K562 (cell line): ENCODE measurements around the gene TP53I3. TPM values are rescaled to one million over a fixed set of nuclear protein-coding genes. Genes with fewer than 3 reads are reported as not detected.
A peak's percentile ranks its signal among the peaks of the same experiment; 100 is the strongest.

Source experiments
- ETS2 ChIP-seq: IDR thresholded peaks from 2 replicates; pipeline ENCODE4 v1.6.1; 2016; ENCODE audit warnings: borderline replicate concordance, missing genetic modification characterization, mild to moderate bottlenecking, moderate library complexity, missing compliant biosample characterization; ENCODE audit not compliant: poor library complexity, severe bottlenecking
- ETV1 ChIP-seq: fragments of 450-650 bp; conservative IDR thresholded peaks from 2 replicates; pipeline ENCODE4 v1.6.1; 2016; ENCODE audit warnings: missing genetic modification characterization, control low read depth, low read depth, missing compliant biosample characterization
- EWSR1 ChIP-seq: fragments of 450-650 bp; IDR thresholded peaks from 2 replicates; pipeline ENCODE4 v1.6.1; 2018; ENCODE audit warnings: borderline replicate concordance, mild to moderate bottlenecking, low read depth, moderate library complexity; ENCODE audit not compliant: partially characterized antibody
- GABPA ChIP-seq: fragments of 200-800 bp; sonication (Bioruptor generic); conservative IDR thresholded peaks from 2 replicates; pipeline ENCODE4 v1.6.1; 2016; ENCODE audit warnings: low read depth, missing genetic modification characterization, missing compliant biosample characterization
- GTF2F1 ChIP-seq: IDR thresholded peaks from 2 replicates; pipeline ENCODE4 v1.6.1; 2011; ENCODE audit warnings: low read depth, low read length, improper control_type of control experiment
- HNRNPH1 ChIP-seq: fragments of 200-400 bp; formaldehyde crosslinking; optimal IDR thresholded peaks from 2 replicates; pipeline ENCODE3; 2017; ENCODE audit warnings: low read depth, mild to moderate bottlenecking, low read length, moderate library complexity
- NBN ChIP-seq: fragments of 450-650 bp; IDR thresholded peaks from 2 replicates; pipeline ENCODE4 v1.6.1; 2016; ENCODE audit warnings: low read depth, mild to moderate bottlenecking
- PHB ChIP-seq: fragments of 250-450 bp; sonication (Bioruptor Pico); IDR thresholded peaks from 2 replicates; pipeline ENCODE4 v1.5.0; 2021
- PML ChIP-seq: IDR thresholded peaks from 2 replicates; pipeline ENCODE4 v1.6.1; 2012; ENCODE audit warnings: low read length, inconsistent platforms
- POLR3G ChIP-seq: IDR thresholded peaks from 2 replicates; pipeline ENCODE4 v1.6.1; 2011; ENCODE audit not compliant: insufficient read length, insufficient replicate concordance; ENCODE audit errors: extremely low read depth
- RBFOX2 ChIP-seq: fragments of 200-400 bp; formaldehyde crosslinking; IDR thresholded peaks from 2 replicates; pipeline ENCODE4 v1.6.1; 2017; ENCODE audit warnings: low read depth, mild to moderate bottlenecking, low read length, moderate library complexity
- SMARCA4 ChIP-seq: fragments of 450-650 bp; IDR thresholded peaks from 2 replicates; pipeline ENCODE4 v1.6.1; 2016
- SREBF2 ChIP-seq: sonication (generic); formaldehyde crosslinking; IDR thresholded peaks from 2 replicates; pipeline ENCODE4 v1.4.0; 2020; ENCODE audit warnings: mild to moderate bottlenecking, missing genetic modification reagents
- TEAD1 ChIP-seq, 2 experiments: fragments of 450-650 bp in 1 of 2; sonication (generic) in 1 of 2; formaldehyde crosslinking; IDR thresholded peaks; 2 replicates each; pipeline versions ENCODE4 v1.4.0 to v1.8.0; 2020 to 2022; ENCODE audit warnings: mild to moderate bottlenecking in 2 of 2, missing genetic modification reagents in 1 of 2
- ZNF24 ChIP-seq: fragments of 450-650 bp; IDR thresholded peaks from 2 replicates; pipeline ENCODE4 v1.6.1; 2016
- ZNF311 ChIP-seq: fragments of 250-450 bp; sonication (Bioruptor Pico); IDR thresholded peaks from 2 replicates; pipeline ENCODE4 v1.4.0; 2020; ENCODE audit warnings: mild to moderate bottlenecking, moderate library complexity
- ZNF668 ChIP-seq: fragments of 250-450 bp; sonication (Bioruptor Pico); IDR thresholded peaks from 2 replicates; pipeline ENCODE4 v1.8.0; 2022; ENCODE audit warnings: mild to moderate bottlenecking, inconsistent platforms
- ZNF717 ChIP-seq: fragments of 250-450 bp; sonication (Bioruptor Pico); IDR thresholded peaks from 2 replicates; pipeline ENCODE4 v1.5.0; 2021
- polyA plus RNA-seq, 8 experiments: library from polyadenylated mRNA; depleted of rRNA in 4 of 8; stranded (reverse) in 5 of 8; unstranded in 3 of 8; fragments of >200 nt; fragmentation: Nextera tagmentation in 2 of 8; fragmentation: Illumina TruSeq in 1 of 8; extraction: Ambion mirVana in 2 of 8; extraction: Trizol in 1 of 8; gene quantifications; 2 replicates each; pipeline versions ENCODE4 v1.2.1 to v1.2.3, GENCODE V29; 2011 to 2014; ENCODE audit warnings: inconsistent platforms in 1 of 8, missing spikeins in 1 of 8
- total RNA-seq, 7 experiments: library from RNA; depleted of rRNA in 6 of 7; stranded (reverse); fragments of >200 nt in 6 of 7; fragmentation: Illumina TruSeq in 2 of 7; extraction: Trizol in 2 of 7; gene quantifications; 2 replicates each; pipeline versions ENCODE4 v1.2.1 to v1.2.3, GENCODE V29; 2011 to 2021; ENCODE audit warnings: low replicate concordance in 1 of 7
- TF ChIP-seq, protein P1 (sequence below): sonication (generic); formaldehyde crosslinking; IDR thresholded peaks from 2 replicates; pipeline ENCODE4 v1.8.0; 2022; ENCODE audit warnings: missing genetic modification reagents, mild to moderate bottlenecking, moderate library complexity, borderline replicate concordance
- TF ChIP-seq, protein P2 (sequence below): fragments of 200-800 bp; sonication (Bioruptor generic); IDR thresholded peaks from 2 replicates; pipeline ENCODE4 v1.6.1; 2017; ENCODE audit warnings: missing genetic modification characterization, missing compliant biosample characterization
- TF ChIP-seq, protein P3 (sequence below): sonication (generic); formaldehyde crosslinking; IDR thresholded peaks from 2 replicates; pipeline ENCODE4 v1.8.1; 2023; ENCODE audit warnings: mild to moderate bottlenecking, missing genetic modification reagents
- TF ChIP-seq, protein P4 (sequence below): IDR thresholded peaks from 2 replicates; pipeline ENCODE4 v1.6.1; 2016; ENCODE audit warnings: missing genetic modification characterization, missing compliant biosample characterization

Gene TP53I3
- total and polyA plus RNA-seq, 9 of the 15 experiments (the other 6 are each of a cell fraction or from before 2014, with no cell fraction given) = 0.65 to 9.5 (median 5.6) TPM

DNA sequence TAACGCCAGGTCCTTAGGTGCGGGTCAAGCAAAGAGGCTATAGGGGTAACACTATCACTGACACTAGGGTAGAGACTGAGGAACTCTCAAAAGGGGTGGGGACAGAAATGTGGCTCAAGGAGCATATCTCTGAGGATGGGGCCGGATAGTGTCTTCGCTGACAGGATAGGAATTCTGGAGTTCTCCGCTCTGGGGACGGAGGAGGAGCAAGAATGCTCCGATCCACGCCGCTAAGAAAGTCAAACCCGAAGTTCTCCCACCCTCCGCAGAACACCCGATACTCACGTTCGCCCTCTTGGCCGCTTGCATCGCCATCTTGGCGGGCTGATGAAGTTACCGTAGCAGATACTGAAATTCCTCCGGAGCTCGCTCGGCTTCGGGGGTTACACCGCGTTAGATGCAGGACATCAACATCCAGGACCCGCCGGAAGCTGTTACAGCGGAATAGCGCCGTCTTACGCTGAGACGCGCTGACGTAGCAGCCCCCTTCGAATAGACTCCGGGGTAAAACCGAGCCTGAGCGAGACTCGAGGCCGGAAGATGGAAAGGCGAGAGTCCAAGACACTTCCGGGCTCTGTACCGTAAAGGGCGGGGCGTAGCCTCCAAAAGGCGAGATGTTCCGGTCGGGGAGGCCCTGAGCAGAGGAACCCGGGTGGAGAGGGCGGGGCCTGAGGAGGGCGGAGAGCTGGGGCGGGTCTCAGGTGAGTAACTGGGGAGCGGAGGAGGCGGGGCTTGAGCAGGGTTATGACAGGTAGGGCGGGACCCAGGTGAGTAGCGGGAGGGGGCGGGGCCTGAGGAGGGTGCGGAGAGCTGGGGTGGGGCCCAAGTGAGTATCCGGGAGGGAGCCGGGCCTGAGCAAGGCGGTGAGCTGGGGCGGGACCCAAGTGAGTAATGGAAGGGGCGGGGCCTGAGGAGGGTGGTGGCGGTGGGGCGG is 8.5 kb downstream of the TP53I3 start, which contains the start of gene SF3B6 (continued):
- TF ChIP-seq POLR3G (no peak), PHB (no peak), ZNF668 (CRISPR knock-in tag) (no peak), ETS2 (tag) (no peak), HNRNPH1 (no peak), EWSR1 (no peak), RBFOX2 (peak; percentile 93), ZNF24 (peak; percentile 77), ETV1 (peak; percentile 98), SREBF2 (CRISPR knock-in tag) (no peak), NBN (peak; percentile 91), ZNF717 (CRISPR knock-in tag) (no peak), PML (peak; percentile 87), GABPA (tag) (peak; percentile 100), SMARCA4 (no peak), GTF2F1 (peak; percentile 82; the same call in 1 of the 2 replicates), ZNF311 (CRISPR knock-in tag) (no peak), TEAD1 (CRISPR knock-in tag; IDR thresholded peaks at IDR 0.05) (peak; percentile 32 to 89; a peak in 2 of 4 replicates)
- TF ChIP-seq, protein P1, sequence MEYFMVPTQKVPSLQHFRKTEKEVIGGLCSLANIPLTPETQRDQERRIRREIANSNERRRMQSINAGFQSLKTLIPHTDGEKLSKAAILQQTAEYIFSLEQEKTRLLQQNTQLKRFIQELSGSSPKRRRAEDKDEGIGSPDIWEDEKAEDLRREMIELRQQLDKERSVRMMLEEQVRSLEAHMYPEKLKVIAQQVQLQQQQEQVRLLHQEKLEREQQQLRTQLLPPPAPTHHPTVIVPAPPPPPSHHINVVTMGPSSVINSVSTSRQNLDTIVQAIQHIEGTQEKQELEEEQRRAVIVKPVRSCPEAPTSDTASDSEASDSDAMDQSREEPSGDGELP (CRISPR knock-in tag) = peak; percentile 76; the same call in 1 of the 2 replicates
- TF ChIP-seq, protein P2, sequence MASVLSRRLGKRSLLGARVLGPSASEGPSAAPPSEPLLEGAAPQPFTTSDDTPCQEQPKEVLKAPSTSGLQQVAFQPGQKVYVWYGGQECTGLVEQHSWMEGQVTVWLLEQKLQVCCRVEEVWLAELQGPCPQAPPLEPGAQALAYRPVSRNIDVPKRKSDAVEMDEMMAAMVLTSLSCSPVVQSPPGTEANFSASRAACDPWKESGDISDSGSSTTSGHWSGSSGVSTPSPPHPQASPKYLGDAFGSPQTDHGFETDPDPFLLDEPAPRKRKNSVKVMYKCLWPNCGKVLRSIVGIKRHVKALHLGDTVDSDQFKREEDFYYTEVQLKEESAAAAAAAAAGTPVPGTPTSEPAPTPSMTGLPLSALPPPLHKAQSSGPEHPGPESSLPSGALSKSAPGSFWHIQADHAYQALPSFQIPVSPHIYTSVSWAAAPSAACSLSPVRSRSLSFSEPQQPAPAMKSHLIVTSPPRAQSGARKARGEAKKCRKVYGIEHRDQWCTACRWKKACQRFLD (CRISPR knock-in tag) = 0 out of 2 replicates have a peak, but pooled peaks have one; percentile 72
- TF ChIP-seq, protein P3, sequence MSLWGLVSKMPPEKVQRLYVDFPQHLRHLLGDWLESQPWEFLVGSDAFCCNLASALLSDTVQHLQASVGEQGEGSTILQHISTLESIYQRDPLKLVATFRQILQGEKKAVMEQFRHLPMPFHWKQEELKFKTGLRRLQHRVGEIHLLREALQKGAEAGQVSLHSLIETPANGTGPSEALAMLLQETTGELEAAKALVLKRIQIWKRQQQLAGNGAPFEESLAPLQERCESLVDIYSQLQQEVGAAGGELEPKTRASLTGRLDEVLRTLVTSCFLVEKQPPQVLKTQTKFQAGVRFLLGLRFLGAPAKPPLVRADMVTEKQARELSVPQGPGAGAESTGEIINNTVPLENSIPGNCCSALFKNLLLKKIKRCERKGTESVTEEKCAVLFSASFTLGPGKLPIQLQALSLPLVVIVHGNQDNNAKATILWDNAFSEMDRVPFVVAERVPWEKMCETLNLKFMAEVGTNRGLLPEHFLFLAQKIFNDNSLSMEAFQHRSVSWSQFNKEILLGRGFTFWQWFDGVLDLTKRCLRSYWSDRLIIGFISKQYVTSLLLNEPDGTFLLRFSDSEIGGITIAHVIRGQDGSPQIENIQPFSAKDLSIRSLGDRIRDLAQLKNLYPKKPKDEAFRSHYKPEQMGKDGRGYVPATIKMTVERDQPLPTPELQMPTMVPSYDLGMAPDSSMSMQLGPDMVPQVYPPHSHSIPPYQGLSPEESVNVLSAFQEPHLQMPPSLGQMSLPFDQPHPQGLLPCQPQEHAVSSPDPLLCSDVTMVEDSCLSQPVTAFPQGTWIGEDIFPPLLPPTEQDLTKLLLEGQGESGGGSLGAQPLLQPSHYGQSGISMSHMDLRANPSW (CRISPR knock-in tag) = 0 out of 2 replicates have a peak, but pooled peaks have one; percentile 28
- TF ChIP-seq, protein P4, sequence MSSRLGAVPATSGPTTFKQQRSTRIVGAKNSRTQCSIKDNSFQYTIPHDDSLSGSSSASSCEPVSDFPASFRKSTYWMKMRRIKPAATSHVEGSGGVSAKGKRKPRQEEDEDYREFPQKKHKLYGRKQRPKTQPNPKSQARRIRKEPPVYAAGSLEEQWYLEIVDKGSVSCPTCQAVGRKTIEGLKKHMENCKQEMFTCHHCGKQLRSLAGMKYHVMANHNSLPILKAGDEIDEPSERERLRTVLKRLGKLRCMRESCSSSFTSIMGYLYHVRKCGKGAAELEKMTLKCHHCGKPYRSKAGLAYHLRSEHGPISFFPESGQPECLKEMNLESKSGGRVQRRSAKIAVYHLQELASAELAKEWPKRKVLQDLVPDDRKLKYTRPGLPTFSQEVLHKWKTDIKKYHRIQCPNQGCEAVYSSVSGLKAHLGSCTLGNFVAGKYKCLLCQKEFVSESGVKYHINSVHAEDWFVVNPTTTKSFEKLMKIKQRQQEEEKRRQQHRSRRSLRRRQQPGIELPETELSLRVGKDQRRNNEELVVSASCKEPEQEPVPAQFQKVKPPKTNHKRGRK (tag) = no peak
